ENCODE data around the gene APH1A.

Gene APH1A

GRCh38 chr1:150235852-150236613 is 32.8 kb downstream of the APH1A start, which contains the start of gene ANP32E:
TSS of gene ANP32E (minus strand) at chr1:150236112. CDS start at chr1:150235786, 326 bp downstream.
- no peak for TF ChIP-seq NFIC (IDR thresholded peaks at IDR 0.05)
- peak; percentile 93 for TF ChIP-seq FOXM1 (IDR thresholded peaks at IDR 0.05; ENCODE audit: borderline replicate concordance, low read depth)
- TF ChIP-seq, protein P1, sequence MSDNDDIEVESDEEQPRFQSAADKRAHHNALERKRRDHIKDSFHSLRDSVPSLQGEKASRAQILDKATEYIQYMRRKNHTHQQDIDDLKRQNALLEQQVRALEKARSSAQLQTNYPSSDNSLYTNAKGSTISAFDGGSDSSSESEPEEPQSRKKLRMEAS (IDR thresholded peaks at IDR 0.05), result peak; percentile 69
- TF ChIP-seq TAF1 (IDR thresholded peaks at IDR 0.05; ENCODE audit: low read depth), result peak; percentile 100
- TF ChIP-seq YY1 (IDR thresholded peaks at IDR 0.05; ENCODE audit: low read depth), result peak; percentile 92
- peak; percentile 26; the same call in 1 of the 2 replicates for TF ChIP-seq REST (IDR thresholded peaks at IDR 0.05; ENCODE audit: low read depth)
- 0 out of 2 replicates have a peak, but pooled peaks have one; percentile 17 for TF ChIP-seq EGR1 (IDR thresholded peaks at IDR 0.05)
- TF ChIP-seq CREB1 (IDR thresholded peaks at IDR 0.05; ENCODE audit: low read depth), result peak; percentile 75; the same call in 1 of the 2 replicates
- TF ChIP-seq, protein P2, sequence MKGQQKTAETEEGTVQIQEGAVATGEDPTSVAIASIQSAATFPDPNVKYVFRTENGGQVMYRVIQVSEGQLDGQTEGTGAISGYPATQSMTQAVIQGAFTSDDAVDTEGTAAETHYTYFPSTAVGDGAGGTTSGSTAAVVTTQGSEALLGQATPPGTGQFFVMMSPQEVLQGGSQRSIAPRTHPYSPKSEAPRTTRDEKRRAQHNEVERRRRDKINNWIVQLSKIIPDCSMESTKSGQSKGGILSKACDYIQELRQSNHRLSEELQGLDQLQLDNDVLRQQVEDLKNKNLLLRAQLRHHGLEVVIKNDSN (IDR thresholded peaks at IDR 0.05), result no peak
- TF ChIP-seq TEAD4 (IDR thresholded peaks at IDR 0.05), result peak; percentile 44; the same call in 1 of the 2 replicates
- TF ChIP-seq ZBTB7A (IDR thresholded peaks at IDR 0.05; ENCODE audit: low read depth), result no peak
- peak; percentile 60; the same call in 1 of the 2 replicates for TF ChIP-seq TCF12 (IDR thresholded peaks at IDR 0.05; ENCODE audit: low read depth)

DNA sequence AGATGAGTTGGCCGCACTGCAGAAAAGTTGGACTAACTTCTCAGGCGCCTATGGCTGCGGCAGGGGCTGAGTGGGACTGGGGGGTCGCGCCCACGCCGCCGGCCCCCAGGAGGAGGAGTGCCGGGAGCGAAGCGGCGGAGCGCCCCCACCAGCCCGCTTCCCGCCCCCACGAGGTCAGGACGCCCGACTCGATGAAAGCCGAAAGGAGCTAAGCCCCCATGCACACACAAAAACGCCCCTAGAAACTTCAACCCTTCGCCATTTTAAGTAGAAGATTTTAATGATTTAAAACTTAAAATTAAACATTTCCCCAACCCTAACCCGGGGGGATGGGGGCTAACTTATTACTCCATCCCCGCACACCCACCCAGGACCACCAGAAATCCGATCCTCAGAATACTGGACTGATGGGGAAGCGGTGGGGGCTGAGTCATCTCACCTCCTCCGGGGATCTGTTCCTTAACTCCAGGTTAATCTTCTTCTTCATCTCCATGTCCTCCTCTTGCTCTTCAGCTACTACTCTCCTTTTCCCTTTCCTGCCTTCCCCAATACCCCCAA is 33.4 kb downstream of the APH1A start:
- TF ChIP-seq ZBTB7A (IDR thresholded peaks at IDR 0.05; ENCODE audit: low read depth) (peak; percentile 97), YY1 (IDR thresholded peaks at IDR 0.05; ENCODE audit: low read depth) (no peak)

GRCh38 chr1:150234566-150235293 is 34.1 kb downstream of the APH1A start:
- no peak for TF ChIP-seq TAF1 (IDR thresholded peaks at IDR 0.05; ENCODE audit: low read depth)
- TF ChIP-seq, protein P1 (IDR thresholded peaks at IDR 0.05), result peak; percentile 81

DNA sequence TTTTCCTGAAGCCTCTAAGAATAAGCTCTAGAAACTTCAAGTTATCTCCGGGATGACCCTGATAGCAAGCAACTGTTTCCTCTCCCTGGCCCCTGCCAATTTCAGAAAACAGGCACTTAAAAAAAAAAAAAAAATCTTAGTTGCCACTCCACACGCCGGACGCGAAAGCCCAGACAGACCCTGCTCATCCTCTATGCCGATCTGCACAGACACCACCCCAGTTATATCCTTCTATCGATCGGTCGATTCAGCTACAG is 34.6 kb downstream of the APH1A start:
- TF ChIP-seq NFIC (IDR thresholded peaks at IDR 0.05) (no peak), TAF1 (IDR thresholded peaks at IDR 0.05; ENCODE audit: low read depth) (no peak), TCF12 (IDR thresholded peaks at IDR 0.05; ENCODE audit: low read depth) (0 out of 2 replicates have a peak, but pooled peaks have one; percentile 18), CEBPB (IDR thresholded peaks at IDR 0.05) (no peak), ZBTB7A (IDR thresholded peaks at IDR 0.05; ENCODE audit: low read depth) (no peak)

DNA sequence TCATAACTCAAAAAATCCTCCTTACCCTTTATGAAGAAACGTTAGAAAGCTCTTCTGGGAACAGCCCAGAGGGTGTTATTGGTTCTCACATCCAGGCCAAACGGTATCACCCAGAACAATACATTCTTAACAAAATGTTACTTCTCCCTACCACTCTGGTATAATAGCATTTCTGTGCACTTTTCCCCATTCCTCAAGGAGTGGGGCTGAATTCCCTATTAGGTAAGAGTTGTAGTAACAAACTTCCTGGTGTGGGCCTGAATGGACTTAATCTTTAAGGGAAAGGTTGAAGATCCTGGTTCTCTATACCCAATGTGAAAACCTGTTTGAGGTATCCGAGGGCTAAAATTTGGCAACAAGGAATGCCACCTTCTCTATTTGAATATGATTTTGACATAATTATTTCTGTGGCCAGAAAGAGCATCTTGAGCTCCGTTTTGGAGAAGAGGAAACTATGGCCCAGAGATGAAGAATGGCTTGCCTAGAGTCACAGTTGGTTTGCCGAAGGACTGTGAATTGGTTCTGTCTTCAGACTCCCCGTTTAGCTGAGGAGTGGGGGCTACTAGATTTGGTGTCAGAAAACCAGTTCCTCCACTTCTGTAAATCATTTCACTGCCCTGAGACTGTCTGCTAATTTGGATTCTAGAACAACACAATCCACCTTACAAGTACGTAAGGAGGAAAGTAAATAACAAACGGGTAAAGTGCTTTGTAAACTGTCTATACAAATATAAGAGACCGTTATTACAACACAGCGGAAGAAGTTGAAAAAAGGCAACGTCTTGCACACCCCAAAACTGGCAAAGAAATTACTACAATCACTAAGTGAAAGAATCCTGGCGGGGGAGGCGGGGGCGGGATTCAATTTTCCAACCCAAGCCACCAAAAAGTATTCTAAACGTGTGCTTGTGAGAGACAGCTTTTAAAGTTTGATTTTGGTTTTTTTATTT is 35.2 kb downstream of the APH1A start:
- TF ChIP-seq REST (IDR thresholded peaks at IDR 0.05; ENCODE audit: low read depth) (no peak), NFIC (IDR thresholded peaks at IDR 0.05) (no peak), EGR1 (IDR thresholded peaks at IDR 0.05) (peak; percentile 54; the same call in 1 of the 2 replicates)

- TF ChIP-seq TAF1 (IDR thresholded peaks at IDR 0.05; ENCODE audit: low read depth) (no peak), CREB1 (IDR thresholded peaks at IDR 0.05; ENCODE audit: low read depth) (no peak), EP300 (IDR thresholded peaks at IDR 0.05; ENCODE audit: borderline replicate concordance) (no peak), CEBPB (IDR thresholded peaks at IDR 0.05) (no peak), REST (IDR thresholded peaks at IDR 0.05; ENCODE audit: low read depth) (no peak), EGR1 (IDR thresholded peaks at IDR 0.05) (no peak), TEAD4 (IDR thresholded peaks at IDR 0.05) (no peak), FOXM1 (IDR thresholded peaks at IDR 0.05; ENCODE audit: borderline replicate concordance, low read depth) (no peak), YY1 (IDR thresholded peaks at IDR 0.05; ENCODE audit: low read depth) (no peak), NFIC (IDR thresholded peaks at IDR 0.05) (no peak), ZBTB7A (IDR thresholded peaks at IDR 0.05; ENCODE audit: low read depth) (no peak), RAD21 (IDR thresholded peaks at IDR 0.05; ENCODE audit: low read depth) (no peak), TCF12 (IDR thresholded peaks at IDR 0.05; ENCODE audit: low read depth) (no peak)
- TF ChIP-seq, protein P2 (IDR thresholded peaks at IDR 0.05), result no peak
- TF ChIP-seq, protein P1 (IDR thresholded peaks at IDR 0.05), result no peak
Observed at GRCh38 chr1:150227228-150227627, 41.6 kb downstream of the APH1A start.

Data from Ishikawa (cell line).